HG03060 (cell line): ENCODE data around the gene LAMA1.
"Not testable (repeated sequence)": the region's sequence is repeated elsewhere in the genome, so short reads cannot be mapped to it uniquely, and the experiment has no call there.

ENCODE experiments used
- ATAC-seq: cut with Tn5 transposase; IDR thresholded peaks from one replicate; pipeline ENCODE4 v1.9.1; 2021; ENCODE audit warnings: low read depth, moderate number of reproducible peaks; ENCODE audit not compliant: unreplicated experiment

Gene LAMA1

GRCh38 chr18:7117390-7118355 is at the start of gene LAMA1:
LAMA1 (minus strand) TSS chr18:7117797; CDS start chr18:7117720, 77 bp downstream.
- no peak for ATAC-seq

GRCh38 chr18:7165846-7166393 is 48.3 kb upstream of the LAMA1 start:
- ATAC-seq, result no peak

- ATAC-seq, result no peak
Measured at GRCh38 chr18:7164323-7165004, 46.9 kb upstream of the LAMA1 start.

- ATAC-seq, result no peak
Measured at GRCh38 chr18:7158216-7158615, 40.6 kb upstream of the LAMA1 start.

- ATAC-seq, result no peak
Measured at GRCh38 chr18:7157760-7158159, 40.2 kb upstream of the LAMA1 start.

GRCh38 chr18:7155887-7156286 is 38.3 kb upstream of the LAMA1 start:
- no peak for ATAC-seq

- ATAC-seq, result no peak
Measured at GRCh38 chr18:7155092-7155491, 37.5 kb upstream of the LAMA1 start.

- ATAC-seq, result no peak
Measured at GRCh38 chr18:7152440-7152839, 34.8 kb upstream of the LAMA1 start.

- no peak for ATAC-seq
Measured at GRCh38 chr18:7147399-7147798, 29.8 kb upstream of the LAMA1 start.

- ATAC-seq, result no peak
Measured at GRCh38 chr18:7146067-7146466, 28.5 kb upstream of the LAMA1 start.

GRCh38 chr18:7144921-7145320 is 27.3 kb upstream of the LAMA1 start:
- not testable (repeated sequence) for ATAC-seq

GRCh38 chr18:7141287-7141686 is 23.7 kb upstream of the LAMA1 start:
- ATAC-seq, result no peak

GRCh38 chr18:7139409-7139808 is 21.8 kb upstream of the LAMA1 start:
- ATAC-seq, result no peak

- no peak for ATAC-seq
Measured at GRCh38 chr18:7133181-7133580, 15.6 kb upstream of the LAMA1 start.

- no peak for ATAC-seq
Measured at GRCh38 chr18:7132356-7133150, 15.0 kb upstream of the LAMA1 start.

- ATAC-seq, result no peak
Measured at GRCh38 chr18:7122376-7122775, 4.8 kb upstream of the LAMA1 start.

GRCh38 chr18:7116792-7117389 is 706 bp downstream of the LAMA1 start:
- no peak for ATAC-seq

- no peak for ATAC-seq
Measured at GRCh38 chr18:7116001-7116730, 1.4 kb downstream of the LAMA1 start.

- ATAC-seq, result no peak
Measured at GRCh38 chr18:7112936-7113335, 4.7 kb downstream of the LAMA1 start.

- ATAC-seq, result no peak
Measured at GRCh38 chr18:7111134-7111533, 6.5 kb downstream of the LAMA1 start.
